ENCODE results near the gene RDH11. TPM values are rescaled to one million over a fixed set of nuclear protein-coding genes. Genes with fewer than 3 reads are reported as not detected.

The RDH11 gene
- total and polyA plus RNA-seq, 10 of the 15 experiments (the other 5 are each of a cell fraction or from before 2014, with no cell fraction given), result 49.7 to 161 (median 77.2) TPM

DNA sequence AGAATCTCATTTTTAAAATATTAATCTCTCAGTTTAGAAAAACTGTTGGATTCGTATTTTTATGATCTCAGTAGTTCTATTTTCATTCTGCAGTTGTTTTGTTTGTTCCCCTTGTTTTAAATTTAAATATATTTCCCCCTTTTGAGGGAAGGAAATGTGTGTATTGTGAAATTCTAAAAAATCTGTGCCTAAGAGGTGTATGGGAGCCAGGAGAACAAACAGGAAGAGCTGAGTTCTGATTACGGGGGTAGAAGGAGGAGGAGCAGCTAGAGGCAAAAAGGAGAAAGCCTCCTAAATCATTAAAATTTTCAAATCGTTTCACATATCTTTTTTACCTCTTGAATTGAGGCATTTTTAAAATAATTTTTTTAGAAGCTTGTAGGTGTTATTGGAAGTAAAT, 8.4 kb upstream of the RDH11 start:
- ChIA-PET RAD21 (ENCODE audit: unreplicated experiment) (interaction anchor here (0.6 to 8.5 kb wide), 33 partner anchors 9 to 1344 kb away, joined by 3 to 153 read pairs (median 6); partner anchors contain the start of genes ARG2, PIGH, RDH11 and VTI1B), CTCF (interaction anchor here (0.6 to 12.3 kb wide), 60 partner anchors 10 to 1345 kb away, joined by 3 to 359 read pairs (median 6); partner anchors contain the start of genes ARG2, ATP6V1D, EIF2S1 and PIGH), SMC1A (ENCODE audit: uncharacterized antibody, unreplicated experiment) (interaction anchor here (0.7 to 5.8 kb wide), 40 partner anchors 8 to 283 kb away, joined by 3 to 206 read pairs (median 6); partner anchors contain the start of genes ARG2, PIGH, RDH11 and VTI1B), POLR2A (interaction anchor here (0.9 to 2.6 kb wide), 7 partner anchors 10 to 1115 kb away, joined by 3 to 18 read pairs (median 4); partner anchors contain the start of gene RDH11)
- intact Hi-C loops (cut with micrococcal nuclease; ENCODE audit: unreplicated experiment), result loop anchor here (1.0 to 2.0 kb wide), 6 partner anchors 37 to 283 kb away; no protein-coding TSS in a partner anchor
- Histone ChIP-seq H3K79me2 (ENCODE audit: control insufficient read depth, insufficient read depth, low read length) (no peaks in the 10 kb centered on the region), H2AFZ (ENCODE audit: control insufficient read depth, low read depth, low read length) (0 out of 2 replicates have a peak overlapping the region, but pooled peaks have one; percentile 53), H3K4me1 (ENCODE audit: control insufficient read depth, insufficient read depth, low read length) (no peaks in the 10 kb centered on the region), H3K9ac (ENCODE audit: control insufficient read depth, insufficient read depth, low read length) (no peak overlapping the region), H4K20me1 (ENCODE audit: control insufficient read depth, insufficient read depth) (no peaks in the 10 kb centered on the region), H3K36me3 (ENCODE audit: control insufficient read depth in 2 of 2, insufficient read depth in 2 of 2, low read length in 1 of 2) (no peaks in the 10 kb centered on the region), H3K27ac (ENCODE audit: control insufficient read depth, insufficient read depth) (no peak overlapping the region), H3K4me2 (ENCODE audit: control insufficient read depth, insufficient read depth) (no peak overlapping the region), H3K4me3 (no peak overlapping the region), H3K27me3 (replicated peaks in 1 of 2; ENCODE audit: control insufficient read depth in 2 of 2, insufficient read depth in 2 of 2, low read length in 1 of 2) (no peaks in the 10 kb centered on the region), H3K9me3 (replicated peaks; ENCODE audit: control insufficient read depth, insufficient read depth, low read length) (no peaks in the 10 kb centered on the region)
- ATAC-seq (no peak), FAIRE-seq (no peak), DNase-seq (ENCODE audit: low read depth, low spot score) (no peak)
- WGBS (ENCODE audit: insufficient coverage, insufficient replicate concordance, low lambda C conversion rate, missing lambda C conversion rate), result 19% methylated on average over 3 of the region's 3 CpGs
- BruUV-seq (replicated peaks), result no TSS peak
- in situ Hi-C loops (cut with MboI), result loop anchor here (5.0 to 10.0 kb wide), 3 partner anchors 82 to 279 kb away; no protein-coding TSS in a partner anchor
- TF ChIP-seq GABPA (IDR thresholded peaks at IDR 0.05; ENCODE audit: low read depth) (no peak), KLF5 (IDR thresholded peaks at IDR 0.05; ENCODE audit: partially characterized antibody) (no peak), ZNF622 (IDR thresholded peaks at IDR 0.05) (no peak), FOS (IDR thresholded peaks at IDR 0.05; ENCODE audit: borderline replicate concordance, extremely low read depth, insufficient read length) (no peak), TAF1 (IDR thresholded peaks at IDR 0.05; ENCODE audit: borderline replicate concordance, low read depth, low read length) (no peak), SIX5 (IDR thresholded peaks at IDR 0.05; ENCODE audit: low read depth, low read length, severe bottlenecking) (no peak), FOXM1 (IDR thresholded peaks at IDR 0.05; ENCODE audit: low read depth, low read length) (no peak), RAD51 (IDR thresholded peaks at IDR 0.05) (no peak)
- TF ChIP-seq, protein P1, sequence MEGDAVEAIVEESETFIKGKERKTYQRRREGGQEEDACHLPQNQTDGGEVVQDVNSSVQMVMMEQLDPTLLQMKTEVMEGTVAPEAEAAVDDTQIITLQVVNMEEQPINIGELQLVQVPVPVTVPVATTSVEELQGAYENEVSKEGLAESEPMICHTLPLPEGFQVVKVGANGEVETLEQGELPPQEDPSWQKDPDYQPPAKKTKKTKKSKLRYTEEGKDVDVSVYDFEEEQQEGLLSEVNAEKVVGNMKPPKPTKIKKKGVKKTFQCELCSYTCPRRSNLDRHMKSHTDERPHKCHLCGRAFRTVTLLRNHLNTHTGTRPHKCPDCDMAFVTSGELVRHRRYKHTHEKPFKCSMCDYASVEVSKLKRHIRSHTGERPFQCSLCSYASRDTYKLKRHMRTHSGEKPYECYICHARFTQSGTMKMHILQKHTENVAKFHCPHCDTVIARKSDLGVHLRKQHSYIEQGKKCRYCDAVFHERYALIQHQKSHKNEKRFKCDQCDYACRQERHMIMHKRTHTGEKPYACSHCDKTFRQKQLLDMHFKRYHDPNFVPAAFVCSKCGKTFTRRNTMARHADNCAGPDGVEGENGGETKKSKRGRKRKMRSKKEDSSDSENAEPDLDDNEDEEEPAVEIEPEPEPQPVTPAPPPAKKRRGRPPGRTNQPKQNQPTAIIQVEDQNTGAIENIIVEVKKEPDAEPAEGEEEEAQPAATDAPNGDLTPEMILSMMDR (IDR thresholded peaks at IDR 0.05 in 2 of 3, conservative IDR thresholded peaks at IDR 0.05 in 1 of 3; ENCODE audit: control insufficient read depth in 2 of 3, extremely low read depth in 1 of 3, insufficient read depth in 1 of 3, low read depth in 3 of 3, low read length in 3 of 3), result no peak
- TF ChIP-seq, protein P2, sequence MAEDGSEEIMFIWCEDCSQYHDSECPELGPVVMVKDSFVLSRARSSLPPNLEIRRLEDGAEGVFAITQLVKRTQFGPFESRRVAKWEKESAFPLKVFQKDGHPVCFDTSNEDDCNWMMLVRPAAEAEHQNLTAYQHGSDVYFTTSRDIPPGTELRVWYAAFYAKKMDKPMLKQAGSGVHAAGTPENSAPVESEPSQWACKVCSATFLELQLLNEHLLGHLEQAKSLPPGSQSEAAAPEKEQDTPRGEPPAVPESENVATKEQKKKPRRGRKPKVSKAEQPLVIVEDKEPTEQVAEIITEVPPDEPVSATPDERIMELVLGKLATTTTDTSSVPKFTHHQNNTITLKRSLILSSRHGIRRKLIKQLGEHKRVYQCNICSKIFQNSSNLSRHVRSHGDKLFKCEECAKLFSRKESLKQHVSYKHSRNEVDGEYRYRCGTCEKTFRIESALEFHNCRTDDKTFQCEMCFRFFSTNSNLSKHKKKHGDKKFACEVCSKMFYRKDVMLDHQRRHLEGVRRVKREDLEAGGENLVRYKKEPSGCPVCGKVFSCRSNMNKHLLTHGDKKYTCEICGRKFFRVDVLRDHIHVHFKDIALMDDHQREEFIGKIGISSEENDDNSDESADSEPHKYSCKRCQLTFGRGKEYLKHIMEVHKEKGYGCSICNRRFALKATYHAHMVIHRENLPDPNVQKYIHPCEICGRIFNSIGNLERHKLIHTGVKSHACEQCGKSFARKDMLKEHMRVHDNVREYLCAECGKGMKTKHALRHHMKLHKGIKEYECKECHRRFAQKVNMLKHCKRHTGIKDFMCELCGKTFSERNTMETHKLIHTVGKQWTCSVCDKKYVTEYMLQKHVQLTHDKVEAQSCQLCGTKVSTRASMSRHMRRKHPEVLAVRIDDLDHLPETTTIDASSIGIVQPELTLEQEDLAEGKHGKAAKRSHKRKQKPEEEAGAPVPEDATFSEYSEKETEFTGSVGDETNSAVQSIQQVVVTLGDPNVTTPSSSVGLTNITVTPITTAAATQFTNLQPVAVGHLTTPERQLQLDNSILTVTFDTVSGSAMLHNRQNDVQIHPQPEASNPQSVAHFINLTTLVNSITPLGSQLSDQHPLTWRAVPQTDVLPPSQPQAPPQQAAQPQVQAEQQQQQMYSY (CRISPR knock-in tag; IDR thresholded peaks at IDR 0.05), result no peak
- TF ChIP-seq, protein P3, sequence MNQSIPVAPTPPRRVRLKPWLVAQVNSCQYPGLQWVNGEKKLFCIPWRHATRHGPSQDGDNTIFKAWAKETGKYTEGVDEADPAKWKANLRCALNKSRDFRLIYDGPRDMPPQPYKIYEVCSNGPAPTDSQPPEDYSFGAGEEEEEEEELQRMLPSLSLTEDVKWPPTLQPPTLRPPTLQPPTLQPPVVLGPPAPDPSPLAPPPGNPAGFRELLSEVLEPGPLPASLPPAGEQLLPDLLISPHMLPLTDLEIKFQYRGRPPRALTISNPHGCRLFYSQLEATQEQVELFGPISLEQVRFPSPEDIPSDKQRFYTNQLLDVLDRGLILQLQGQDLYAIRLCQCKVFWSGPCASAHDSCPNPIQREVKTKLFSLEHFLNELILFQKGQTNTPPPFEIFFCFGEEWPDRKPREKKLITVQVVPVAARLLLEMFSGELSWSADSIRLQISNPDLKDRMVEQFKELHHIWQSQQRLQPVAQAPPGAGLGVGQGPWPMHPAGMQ (IDR thresholded peaks at IDR 0.05; ENCODE audit: borderline replicate concordance), result no peak
- TF ChIP-seq, protein P4, sequence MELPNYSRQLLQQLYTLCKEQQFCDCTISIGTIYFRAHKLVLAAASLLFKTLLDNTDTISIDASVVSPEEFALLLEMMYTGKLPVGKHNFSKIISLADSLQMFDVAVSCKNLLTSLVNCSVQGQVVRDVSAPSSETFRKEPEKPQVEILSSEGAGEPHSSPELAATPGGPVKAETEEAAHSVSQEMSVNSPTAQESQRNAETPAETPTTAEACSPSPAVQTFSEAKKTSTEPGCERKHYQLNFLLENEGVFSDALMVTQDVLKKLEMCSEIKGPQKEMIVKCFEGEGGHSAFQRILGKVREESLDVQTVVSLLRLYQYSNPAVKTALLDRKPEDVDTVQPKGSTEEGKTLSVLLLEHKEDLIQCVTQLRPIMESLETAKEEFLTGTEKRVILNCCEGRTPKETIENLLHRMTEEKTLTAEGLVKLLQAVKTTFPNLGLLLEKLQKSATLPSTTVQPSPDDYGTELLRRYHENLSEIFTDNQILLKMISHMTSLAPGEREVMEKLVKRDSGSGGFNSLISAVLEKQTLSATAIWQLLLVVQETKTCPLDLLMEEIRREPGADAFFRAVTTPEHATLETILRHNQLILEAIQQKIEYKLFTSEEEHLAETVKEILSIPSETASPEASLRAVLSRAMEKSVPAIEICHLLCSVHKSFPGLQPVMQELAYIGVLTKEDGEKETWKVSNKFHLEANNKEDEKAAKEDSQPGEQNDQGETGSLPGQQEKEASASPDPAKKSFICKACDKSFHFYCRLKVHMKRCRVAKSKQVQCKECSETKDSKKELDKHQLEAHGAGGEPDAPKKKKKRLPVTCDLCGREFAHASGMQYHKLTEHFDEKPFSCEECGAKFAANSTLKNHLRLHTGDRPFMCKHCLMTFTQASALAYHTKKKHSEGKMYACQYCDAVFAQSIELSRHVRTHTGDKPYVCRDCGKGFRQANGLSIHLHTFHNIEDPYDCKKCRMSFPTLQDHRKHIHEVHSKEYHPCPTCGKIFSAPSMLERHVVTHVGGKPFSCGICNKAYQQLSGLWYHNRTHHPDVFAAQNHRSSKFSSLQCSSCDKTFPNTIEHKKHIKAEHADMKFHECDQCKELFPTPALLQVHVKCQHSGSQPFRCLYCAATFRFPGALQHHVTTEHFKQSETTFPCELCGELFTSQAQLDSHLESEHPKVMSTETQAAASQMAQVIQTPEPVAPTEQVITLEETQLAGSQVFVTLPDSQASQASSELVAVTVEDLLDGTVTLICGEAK (IDR thresholded peaks at IDR 0.05; ENCODE audit: borderline replicate concordance), result no peak
